GM21825 (cell line): ENCODE measurements around the gene NRL.

Experiments
- ATAC-seq: cut with Tn5 transposase; IDR thresholded peaks from one replicate; pipeline ENCODE4 v1.9.1; 2021; ENCODE audit warnings: mild to moderate bottlenecking, moderate library complexity; ENCODE audit not compliant: unreplicated experiment

NRL gene

DNA sequence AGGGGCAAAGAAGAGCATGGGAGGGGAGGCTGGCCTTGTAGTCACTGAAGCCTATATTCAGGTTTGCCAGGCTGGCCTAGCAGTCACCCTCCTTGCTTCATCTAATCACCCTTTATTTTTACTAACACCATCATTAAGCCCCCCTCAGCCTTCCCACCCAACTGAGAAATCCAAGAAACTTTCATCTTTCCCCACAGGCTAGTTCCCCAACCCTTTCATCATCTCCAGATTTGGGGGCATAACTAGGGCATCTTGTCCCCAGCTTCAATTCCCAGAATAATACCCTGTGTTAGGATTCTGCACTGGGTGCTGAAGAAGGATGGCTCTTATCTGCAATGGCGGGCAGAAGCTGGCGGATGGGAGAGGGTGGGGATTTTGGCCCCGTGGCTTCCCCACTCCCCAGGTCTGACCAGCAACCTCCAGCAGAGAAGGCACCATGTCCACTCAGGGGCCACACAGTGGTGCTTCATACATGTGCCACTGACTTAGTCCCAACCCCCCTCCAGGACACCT lies 13.7 kb downstream of the NRL start:
- ATAC-seq: no peak

DNA sequence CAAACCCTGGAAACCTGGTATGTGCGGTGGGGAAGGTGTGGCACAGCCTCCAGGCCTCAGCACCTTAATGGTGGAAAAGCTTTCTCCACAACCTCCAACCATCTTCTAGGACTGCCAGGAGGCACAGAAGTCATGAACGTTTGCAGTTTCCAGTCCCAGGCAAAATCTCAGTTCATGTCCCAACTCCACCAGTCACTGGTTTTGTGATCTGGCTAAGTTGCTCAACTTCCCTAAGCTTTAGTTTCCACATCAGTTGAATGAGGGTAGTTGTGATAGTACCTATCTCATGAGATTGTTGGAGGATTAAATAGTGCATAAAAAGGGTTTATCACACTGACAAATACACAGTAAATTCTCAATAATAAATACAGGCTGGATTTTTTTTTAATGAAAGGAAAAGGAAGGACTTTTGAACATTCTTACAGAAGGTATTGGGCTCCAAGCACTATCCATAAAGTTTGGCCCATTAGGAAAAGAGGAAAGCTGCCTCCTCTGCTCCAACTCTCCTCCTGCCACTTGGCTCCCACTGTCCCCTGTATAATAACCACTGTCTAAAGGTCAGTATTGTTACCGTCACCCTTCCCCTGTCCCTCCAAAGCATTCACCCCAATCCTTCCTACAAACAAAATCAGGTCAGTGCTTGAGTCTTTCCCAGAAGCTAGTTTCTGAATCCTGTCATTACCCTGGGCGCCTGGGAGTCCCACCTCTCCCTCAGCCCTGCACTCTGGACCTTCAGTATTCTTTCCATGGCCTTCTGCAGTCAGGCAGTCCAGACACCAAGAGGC lies 14.4 kb downstream of the NRL start:
- ATAC-seq: no peak

DNA sequence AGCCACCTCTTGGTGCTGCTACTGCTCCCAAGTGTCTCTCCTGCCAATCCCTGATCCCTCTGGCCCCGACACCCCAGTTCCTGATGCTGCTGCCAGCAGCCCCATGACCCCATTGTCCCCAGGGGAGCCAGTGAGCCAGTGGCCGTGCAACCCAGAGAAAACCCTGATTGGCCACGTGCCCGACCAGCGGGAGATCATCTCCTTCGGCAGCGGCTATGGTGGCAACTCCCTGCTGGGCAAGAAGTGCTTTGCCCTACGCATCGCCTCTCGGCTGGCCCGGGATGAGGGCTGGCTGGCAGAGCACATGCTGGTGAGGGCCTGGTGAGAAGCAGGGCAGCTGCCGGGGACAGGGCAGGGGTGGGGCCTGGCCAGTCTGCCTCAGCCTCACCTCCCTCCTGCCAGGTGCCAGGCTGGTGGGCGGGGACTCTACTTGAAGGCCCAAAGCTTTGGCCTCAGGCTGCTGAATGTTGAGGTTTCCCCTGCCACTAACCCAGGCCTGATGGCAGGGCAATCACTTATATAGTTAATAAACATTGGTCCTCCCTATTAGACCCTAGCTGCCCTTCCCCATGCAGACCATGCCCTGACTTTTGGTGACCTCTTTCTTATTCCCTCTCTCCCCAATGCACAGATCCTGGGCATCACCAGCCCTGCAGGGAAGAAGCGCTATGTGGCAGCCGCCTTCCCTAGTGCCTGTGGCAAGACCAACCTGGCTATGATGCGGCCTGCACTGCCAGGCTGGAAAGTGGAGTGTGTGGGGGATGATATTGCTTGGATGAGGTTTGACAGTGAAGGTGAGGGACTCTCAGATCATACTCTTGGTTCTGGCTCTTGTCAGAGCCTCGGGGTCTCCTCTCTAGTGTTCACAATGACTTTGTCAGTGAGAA lies 15.6 kb downstream of the NRL start:
- no peak for ATAC-seq

DNA sequence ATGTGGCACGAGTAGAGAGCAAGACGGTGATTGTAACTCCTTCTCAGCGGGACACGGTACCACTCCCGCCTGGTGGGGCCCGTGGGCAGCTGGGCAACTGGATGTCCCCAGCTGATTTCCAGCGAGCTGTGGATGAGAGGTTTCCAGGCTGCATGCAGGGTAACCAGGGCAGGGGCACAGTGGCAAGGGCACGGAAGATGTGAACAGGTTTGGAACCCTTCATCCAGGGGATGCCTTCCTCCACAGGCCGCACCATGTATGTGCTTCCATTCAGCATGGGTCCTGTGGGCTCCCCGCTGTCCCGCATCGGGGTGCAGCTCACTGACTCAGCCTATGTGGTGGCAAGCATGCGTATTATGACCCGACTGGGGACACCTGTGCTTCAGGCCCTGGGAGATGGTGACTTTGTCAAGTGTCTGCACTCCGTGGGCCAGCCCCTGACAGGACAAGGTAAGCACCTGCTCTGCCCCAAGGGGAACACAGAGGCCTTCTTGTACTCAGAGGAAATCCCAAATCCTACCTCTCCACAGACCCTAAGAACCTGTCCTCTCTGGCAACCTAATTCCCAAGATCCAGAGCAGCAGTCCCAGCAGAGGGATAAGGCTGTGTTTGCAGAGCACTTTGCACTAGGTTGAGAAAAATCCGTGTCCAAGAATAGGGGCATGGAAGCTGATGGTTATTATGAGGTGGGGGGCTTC lies 16.4 kb downstream of the NRL start:
- ATAC-seq: no peak

DNA sequence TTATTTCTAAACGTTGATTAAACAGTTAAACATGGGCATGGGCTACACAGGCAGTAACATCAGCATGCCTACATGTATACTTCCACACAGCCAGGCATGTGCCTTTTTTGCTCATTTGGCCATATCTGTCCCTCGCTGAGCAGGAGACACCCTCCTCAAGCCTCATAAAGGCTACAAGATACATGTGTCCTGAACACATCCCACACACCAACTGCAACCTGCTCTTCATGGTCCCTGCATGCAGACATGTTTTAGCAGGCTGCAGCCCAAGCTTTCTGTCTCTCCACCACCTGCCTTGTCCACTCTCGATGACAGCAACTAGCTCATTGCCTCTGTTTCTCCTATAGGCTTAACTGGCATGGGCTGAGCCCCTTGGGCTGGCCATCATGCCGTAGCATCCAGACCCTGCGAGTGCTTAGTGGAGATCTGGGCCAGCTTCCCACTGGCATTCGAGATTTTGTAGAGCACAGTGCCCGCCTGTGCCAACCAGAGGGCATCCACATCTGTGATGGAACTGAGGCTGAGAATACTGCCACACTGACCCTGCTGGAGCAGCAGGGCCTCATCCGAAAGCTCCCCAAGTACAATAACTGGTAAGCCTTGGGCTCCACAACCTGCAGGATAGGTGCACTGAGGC lies 18.1 kb downstream of the NRL start:
- no peak for ATAC-seq

DNA sequence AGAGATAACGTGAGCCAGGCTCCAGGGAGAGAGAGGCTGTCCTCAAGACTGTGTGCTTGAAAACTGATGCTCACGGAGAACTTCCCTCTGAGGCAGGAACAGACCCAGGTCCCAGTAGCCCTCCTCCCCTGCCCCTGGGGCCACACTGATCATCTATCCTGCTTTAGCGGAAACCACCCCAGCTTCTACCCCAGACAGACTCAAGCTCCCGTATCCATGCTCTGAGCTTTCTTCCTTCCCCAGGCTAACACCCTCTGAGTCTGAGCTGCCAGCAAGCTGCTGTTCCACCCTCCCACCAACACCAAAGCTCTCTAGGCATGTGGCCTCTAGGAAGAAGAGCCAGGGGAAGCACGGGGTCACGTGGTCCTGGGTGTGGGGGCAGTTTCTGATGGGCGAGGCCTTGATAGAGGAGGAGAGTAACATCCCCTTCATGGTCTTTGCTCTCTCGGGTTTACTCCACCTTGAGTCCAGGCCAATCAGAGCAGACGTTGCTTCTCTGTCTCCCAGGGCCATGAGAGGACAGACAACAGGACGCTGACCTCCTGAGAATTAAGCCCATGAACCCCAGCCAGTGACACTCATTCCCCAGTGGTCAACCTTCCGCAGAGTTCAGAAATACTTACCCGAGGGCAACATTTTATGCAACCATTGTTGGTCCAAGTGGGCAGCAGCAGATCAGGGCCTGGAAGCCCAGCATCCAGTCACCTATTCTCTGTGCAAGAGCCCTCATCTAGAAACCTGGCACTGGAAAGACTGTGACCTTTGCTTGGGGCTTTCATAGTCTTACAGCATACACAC lies 19.3 kb downstream of the NRL start:
- peak; percentile 71 for ATAC-seq

DNA sequence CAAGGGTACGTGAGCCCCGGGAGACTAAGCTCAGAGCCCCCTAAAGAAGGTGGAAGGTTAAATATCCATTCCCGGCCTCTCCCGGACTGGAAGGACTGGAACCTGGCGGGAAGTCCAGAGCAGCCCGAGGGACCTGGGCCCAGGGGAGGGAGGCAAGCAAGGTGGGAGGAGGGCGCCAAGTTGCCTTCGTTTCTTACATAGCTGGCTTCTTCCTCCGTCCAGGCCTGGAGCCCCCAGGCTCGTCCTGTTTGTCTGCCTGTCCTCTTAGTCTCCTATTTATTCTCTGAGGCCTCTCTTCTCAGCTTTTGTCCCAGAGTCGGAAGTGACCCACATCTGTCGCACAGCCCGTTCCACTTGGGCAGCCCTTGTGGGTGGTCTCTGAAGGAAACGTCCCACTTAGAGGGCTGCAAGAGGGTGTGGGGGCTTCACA lies 19.9 kb downstream of the NRL start:
- no peak for ATAC-seq

DNA sequence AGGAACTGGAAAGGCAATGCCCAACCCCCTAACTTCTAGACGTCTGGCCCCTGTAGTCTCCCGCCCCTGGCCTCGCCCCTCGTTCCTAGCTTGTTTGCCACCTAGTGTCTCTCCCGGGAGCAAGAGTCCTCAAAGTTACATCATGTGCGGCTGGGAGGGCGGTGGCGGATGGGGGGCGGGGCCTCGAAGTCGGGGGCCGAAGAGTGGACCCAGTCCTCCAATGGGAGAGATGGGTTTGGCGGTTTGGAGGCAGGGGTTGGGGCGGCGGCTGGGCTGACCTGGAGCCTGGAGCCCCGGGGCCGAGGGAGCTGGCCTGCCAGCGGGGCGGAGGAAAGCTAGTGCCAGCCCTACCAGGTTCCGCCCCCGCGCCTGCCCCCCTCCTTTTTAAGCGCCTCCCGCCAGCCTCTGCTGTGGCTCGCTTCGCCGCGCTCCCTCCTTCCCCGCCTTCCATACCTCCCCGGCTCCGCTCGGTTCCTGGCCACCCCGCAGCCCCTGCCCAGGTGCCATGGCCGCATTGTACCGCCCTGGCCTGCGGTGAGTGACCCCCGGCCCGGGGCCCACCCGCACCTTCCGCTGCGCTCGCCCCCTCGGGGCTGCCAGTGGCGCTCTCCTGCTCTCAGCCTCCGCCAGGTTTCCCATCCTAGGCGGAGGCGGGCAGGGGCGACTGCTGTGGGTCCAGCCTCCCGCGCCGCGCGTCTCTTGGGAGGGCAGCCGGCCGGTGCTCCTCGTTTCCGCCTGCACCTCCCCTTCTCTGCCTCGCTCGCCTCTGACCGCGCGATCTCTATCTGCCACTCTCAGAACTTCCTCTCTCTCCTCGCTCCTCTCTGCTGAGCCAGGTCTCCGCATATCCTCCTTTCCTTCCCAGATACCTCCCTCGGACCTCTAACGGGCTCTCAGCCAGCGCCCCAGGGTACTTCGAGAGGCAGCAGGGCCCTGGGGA lies 20.6 kb downstream of the NRL start, which contains the start of gene PCK2:
TSS of gene PCK2 (plus strand) at position 411 of the 940 bp plus-strand sequence. CDS start at position 506, 95 bp downstream.
- peak; percentile 46 for ATAC-seq

DNA sequence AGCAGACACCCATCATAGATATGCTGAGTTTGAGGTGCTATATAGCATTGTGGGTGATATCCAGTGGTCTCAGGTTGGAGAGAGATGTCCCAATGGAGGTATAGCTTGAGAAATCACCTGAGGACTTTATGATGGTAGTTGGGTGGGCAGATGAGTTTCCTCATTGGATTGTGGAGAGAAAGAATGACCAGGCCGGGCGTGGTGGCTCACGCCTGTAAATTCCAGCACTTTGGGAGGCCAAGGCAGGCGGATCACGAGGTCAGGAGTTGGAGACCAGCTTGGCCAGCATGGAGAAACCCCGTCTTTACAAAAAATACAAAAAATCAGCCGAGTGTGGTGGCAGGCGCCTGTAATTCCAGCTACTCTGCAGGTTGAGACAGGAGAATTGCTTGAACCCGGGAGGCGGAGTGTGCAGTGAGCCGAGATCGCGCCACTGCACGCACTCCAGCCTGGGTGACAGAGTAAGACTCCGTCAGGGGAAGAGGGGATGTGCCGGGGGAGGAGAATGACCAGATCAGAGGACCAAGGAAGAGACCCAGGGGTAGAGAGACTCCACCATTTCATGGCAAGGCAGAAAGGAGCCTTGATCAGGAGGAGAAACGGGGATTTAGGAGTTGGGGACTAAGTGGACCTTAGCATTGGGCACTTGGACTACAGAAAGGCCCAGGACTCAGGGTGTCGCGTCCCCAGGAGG lies 21.4 kb downstream of the NRL start:
- ATAC-seq: no peak

DNA sequence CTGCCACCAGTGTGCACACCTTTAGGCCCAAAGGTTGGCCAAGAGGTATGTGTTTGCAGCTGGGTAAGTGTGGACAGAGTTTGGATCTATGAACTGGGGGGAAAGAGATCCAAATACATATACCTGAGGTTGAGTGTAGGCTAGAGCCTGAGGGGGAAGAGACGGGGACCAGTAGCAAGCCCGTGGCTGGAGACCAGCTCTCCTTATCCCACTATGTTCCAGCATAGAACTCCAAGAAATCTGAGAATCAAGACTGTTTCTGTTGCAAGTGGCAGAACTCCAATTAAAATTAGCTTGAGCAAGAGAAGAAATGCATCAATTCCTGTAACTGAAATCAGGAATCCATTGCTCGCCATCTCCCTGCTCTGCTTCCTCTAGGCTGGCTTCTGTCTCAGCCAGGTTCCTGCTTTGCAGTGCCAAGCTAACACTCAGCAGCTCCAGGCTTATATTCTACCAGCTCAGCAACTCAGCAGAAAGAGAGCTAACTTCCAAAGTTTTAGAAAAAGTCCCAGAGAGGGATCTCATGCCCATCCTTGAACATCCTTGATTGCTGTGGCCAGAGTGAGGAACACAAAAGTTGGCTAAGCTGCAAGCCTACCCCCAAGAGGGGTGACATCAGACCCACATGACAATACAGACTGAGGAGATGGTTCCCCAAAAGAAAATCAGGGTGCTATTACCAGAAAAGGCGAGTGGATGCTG lies 22.1 kb downstream of the NRL start:
- no peak for ATAC-seq

DNA sequence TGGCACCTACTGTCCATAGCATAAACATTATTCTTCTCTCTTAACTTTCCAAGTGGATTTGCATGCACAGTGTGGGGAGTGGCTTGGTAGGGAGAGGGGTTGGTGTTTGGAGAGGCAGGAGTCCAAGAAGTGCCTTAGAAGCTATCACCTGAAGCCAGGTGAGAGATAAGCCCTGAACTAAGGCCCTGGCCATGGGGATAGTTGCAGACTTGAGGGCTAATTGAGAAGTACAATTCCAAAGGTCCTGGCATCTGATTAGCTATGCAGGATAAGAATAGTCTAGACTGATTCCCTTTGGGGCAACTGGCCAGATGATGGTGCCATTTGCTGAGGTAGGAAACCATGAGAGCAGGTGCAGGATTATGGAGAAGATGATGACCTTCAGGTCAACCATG lies 22.6 kb downstream of the NRL start:
- ATAC-seq: no peak

DNA sequence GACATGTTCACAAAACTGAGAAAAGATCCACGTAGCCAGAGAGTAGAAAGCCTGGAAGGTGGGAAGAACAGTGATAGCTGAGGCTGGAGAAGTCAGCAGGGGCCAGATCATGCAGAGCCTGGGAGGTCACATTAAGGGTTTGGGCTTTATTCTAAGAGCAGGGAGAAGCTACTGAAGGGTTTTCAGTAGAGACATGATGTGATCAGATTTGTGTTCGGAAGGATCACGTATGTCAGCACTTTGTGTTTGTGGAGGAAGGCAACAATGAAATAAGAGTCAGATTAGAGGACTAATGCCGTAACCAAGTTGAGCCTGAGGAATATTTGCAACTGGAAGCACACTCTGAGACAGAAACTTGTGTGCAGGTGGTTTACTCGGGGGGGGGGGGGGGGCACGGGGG lies 24.9 kb downstream of the NRL start:
- ATAC-seq: no peak

DNA sequence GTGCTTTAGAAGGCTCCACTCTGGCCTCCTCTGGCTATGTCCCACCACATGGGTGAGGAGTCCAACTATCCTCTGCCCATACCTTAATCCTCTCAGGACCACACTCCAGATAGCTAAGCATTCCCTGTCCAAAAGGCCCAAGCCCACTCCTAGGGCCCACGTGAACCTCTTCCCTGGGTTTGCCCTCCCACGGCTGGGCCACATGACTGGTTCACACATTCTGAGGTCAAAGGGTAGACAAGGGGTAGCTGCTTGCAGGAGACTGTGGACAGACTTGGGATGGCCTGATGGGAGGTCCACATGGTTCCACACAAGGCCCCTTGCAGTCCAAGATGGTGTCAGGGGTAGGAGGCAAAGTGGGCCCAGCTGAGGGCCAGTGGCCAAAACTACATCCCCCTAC lies 26.7 kb downstream of the NRL start:
- ATAC-seq: no peak

DNA sequence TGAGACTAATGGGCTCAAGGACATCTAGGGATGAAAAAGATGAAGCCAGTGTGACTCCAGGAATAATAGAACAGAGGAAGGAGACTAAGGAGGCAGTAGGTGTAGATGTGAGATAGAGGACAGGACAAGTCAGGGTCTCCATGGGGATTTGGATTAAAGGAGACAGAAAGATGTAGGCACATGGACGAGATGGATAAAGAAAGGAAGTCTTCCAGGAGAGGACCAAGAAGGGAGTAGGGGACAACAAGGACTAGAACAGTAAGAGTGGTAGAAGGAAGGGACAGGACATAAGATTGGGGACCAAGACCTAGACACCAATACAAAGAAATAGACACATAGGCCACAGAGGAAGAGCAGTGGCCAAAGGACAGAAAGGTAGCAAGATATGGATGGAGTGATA lies 27.7 kb downstream of the NRL start:
- ATAC-seq: no peak

DNA sequence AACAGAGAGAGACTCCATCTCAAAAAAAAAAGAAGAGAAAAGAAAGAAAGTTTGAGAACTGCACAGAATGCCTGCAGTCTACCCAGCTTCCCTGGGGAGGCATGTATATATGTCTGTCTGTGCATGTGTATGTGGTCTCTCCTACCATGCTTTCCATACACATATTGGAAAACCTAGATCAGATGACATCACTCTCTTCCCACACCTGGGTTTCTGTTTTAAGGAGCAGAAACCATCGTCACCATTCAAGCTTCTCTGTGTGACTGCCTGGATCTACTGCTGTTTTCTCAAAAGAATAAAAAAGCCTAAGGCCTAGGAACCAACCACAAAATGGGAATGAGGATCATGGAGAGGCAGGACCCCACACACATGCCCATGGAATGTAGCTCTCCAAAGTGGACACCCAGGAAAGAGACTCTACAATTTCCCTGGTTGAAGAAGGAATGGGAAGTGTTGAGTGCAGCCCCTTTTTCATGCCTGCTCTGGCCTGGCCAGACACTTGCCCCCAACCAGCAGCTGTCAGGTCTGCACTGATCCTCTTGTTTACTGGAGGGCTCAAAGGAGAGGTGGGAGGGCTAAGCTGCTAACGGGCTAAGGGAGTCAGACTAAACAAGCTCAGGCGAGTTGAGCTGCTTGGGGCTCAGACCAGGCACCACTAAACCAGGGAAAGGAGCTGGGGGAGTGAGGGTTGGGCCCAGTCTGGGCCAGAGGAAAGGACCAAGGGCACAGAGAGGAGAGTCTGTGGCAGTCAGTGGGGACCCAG lies 28.4 kb downstream of the NRL start:
- ATAC-seq: no peak

DNA sequence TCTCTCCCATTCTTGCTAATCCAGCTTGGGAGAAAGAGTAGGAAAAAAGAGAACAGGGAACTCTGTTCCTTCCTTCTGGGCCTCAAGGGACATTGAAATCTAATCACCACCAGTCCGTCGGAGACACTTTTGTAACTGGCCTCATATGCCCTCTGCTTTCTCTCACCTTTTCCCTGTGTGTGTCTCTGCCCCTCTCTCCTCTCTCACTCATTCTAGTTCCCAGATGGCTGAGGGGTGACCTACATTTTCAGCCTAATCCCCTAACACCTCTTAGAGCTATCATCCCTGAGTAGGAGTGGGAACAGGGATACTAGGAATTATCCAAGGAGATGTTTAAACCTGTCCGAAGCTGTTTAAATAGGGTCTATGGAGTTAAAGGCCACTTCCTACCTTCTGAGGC lies 29.5 kb downstream of the NRL start:
- ATAC-seq: no peak

DNA sequence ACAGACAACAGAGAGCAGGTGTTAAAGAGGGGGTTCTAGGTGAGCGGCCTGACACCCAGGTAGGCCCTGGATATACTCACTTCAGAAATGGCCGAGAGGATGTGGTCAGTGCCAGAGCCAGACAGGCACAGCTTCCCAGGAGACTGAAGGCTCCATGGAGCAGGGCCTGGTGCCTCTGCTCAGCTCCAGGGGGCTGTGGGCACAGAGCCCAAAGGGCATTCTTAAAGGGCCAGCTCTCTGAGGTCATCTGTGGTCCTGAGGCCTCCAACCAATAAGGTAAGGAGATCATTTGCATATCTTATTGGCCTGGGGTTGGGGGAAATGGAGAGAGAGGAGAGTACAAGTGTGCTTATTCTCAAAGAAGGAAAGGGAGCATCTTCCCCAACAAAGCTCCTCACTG lies 30.3 kb downstream of the NRL start:
- ATAC-seq: no peak
